AG10803 (cell line): ENCODE results near the gene SLAMF7.

Experiments
- DNase-seq: peaks from one replicate; pipeline ENCODE4 v3.0.0; 2010; ENCODE audit warnings: low read depth
- H3K4me3 ChIP-seq: 2 replicates; pipeline ENCODE4 v1.5.1; 2011; ENCODE audit warnings: mild to moderate bottlenecking, low read length, control low read depth
- CTCF ChIP-seq: conservative IDR thresholded peaks from 2 replicates; pipeline ENCODE4 v1.5.1; 2011; ENCODE audit warnings: mild to moderate bottlenecking, low read length, control low read depth, inconsistent platforms

Gene SLAMF7

GRCh38 chr1:160789702-160790611 lies 50.9 kb downstream of the SLAMF7 start:
- TF ChIP-seq CTCF: no peak
- DNase-seq: no peak
- H3K4me3 ChIP-seq: no peak overlapping the region

DNA sequence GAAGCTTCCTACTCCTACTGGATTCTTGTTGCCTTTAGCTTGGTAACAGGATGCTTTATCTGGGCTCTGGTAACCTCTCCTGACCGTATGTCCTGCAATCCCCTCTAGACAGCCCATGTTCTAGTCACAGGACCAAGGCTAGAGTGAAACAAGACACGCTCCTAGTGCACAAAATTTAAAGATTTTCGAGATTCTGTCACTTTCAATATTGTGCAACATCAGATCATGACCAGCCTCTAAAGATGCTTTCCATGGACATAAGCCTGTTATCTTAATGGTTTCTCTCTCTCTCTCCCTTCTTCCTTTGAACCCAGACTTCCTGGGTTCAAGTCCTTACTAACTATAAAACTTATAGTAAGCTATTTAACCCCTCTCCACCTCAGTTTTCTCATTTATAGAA lies 55.3 kb downstream of the SLAMF7 start:
- DNase-seq: no peak
- no peak for TF ChIP-seq CTCF
- no peak overlapping the region for H3K4me3 ChIP-seq

- DNase-seq: no peak
- no peak for TF ChIP-seq CTCF
- no peak within 1 kb of the TSS for H3K4me3 ChIP-seq
Observed at GRCh38 chr1:160795951-160796383, 56.9 kb downstream of the SLAMF7 start, which contains the start of gene LY9. Gene LY9 (plus strand): TSS chr1:160796174. CDS start chr1:160796188, 14 bp downstream.

GRCh38 chr1:160797271-160797709 lies 58.2 kb downstream of the SLAMF7 start:
- no peak for DNase-seq
- no peak overlapping the region for H3K4me3 ChIP-seq
- TF ChIP-seq CTCF: no peak

- H3K4me3 ChIP-seq: no peak overlapping the region
- DNase-seq: no peak
- no peak for TF ChIP-seq CTCF
Observed at GRCh38 chr1:160797861-160798273, 58.8 kb downstream of the SLAMF7 start.

DNA sequence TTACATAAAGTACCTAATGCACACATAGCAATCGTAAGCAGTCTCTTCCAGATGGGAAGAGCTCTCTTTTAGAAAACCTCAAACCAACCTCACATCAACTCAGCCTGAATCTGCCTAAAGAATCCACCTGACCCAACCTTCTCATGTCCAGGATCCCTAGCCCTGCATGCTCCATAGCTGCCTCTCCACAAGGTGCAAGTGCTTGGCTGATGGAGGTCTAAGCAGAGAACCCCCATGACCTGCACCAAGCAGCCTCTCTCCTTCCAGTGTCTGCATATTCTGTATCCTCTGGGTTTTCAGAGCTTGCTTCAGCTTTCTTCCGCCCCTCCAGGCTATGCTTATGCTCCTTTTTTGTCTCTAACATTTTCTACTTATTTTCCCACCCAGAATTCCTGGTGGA lies 59.4 kb downstream of the SLAMF7 start:
- H3K4me3 ChIP-seq: no peak overlapping the region
- DNase-seq: no peak

More for the DNA sequence above, 59.4 kb downstream of the SLAMF7 start:
- no peak for TF ChIP-seq CTCF
